ENCODE data around the gene TBX19.

The TBX19 gene

GRCh38 chr1:168360151-168361021 lies 79.7 kb downstream of the TBX19 start:
- DNase-seq, result no peak

GRCh38 chr1:168361252-168361651 lies 80.6 kb downstream of the TBX19 start:
- no peak for DNase-seq

GRCh38 chr1:168362991-168363390 lies 82.3 kb downstream of the TBX19 start:
- DNase-seq, result peak; percentile 60 to 84
